HepG2 (cell line): ENCODE results near the gene SLC25A20. TPM values are rescaled to one million over a fixed set of nuclear protein-coding genes. Genes with fewer than 3 reads are reported as not detected.

Experiments used
- ATAC-seq: fragments of 200-7000 bp; cut with Tn5 transposase; 3 replicates; pipeline ENCODE4 v1.9.1; 2020; ENCODE audit warnings: mild to moderate bottlenecking, moderate library complexity
- BruUV-seq: library from RNA; stranded (reverse); fragments of 400-500 nt; replicated peaks from 2 replicates; lab custom pipeline; 2021; lab: Mats Ljungman, UMichigan
- CTCF ChIA-PET: fragments of 300-600 bp; formaldehyde crosslinking; extraction: SDS; loops from one replicate; lab custom pipeline; 2021; ENCODE audit warnings: low total read pairs, inconsistent platforms, low intra/inter-chr PET ratio; lab: Yijun Ruan, JAX
- POLR2A ChIA-PET: fragments of 350-600 bp; sonication (Branson Sonifier 250); formaldehyde crosslinking; loops from one replicate; lab custom pipeline; 2020; ENCODE audit warnings: antibody characterized with exemption, inconsistent platforms; lab: Yijun Ruan, JAX
- DNase-seq: peaks from one replicate; pipeline ENCODE4 v3.0.0-alpha.2; 2015; ENCODE audit warnings: low spot score
- FAIRE-seq: peaks from 3 replicates; lab custom pipeline; 2011; peaks lifted over from hg19 to GRCh38; lab: Jason Lieb, UNC
- H2AFZ ChIP-seq: one replicate; pipeline ENCODE4 v1.6.1; 2011; ENCODE audit warnings: low read length, inconsistent platforms
- H3K27ac ChIP-seq: fragments of 300-600 bp; 3 replicates; pipeline ENCODE4 v1.8.0; 2011; ENCODE audit warnings: mixed run types, mild to moderate bottlenecking, mixed read lengths, low read length, inconsistent platforms; ENCODE audit not compliant: insufficient read depth; ENCODE audit errors: extremely low read length
- H3K27me3 ChIP-seq, 2 experiments: fragments of 200-600 bp in 1 of 2; 2 replicates in 1 of 2; 3 replicates in 1 of 2; pipeline versions ENCODE4 v1.6.0 to v1.8.0; 2011; ENCODE audit warnings: low read length in 2 of 2, mild to moderate bottlenecking in 2 of 2, moderate library complexity in 2 of 2, inconsistent platforms in 1 of 2; ENCODE audit not compliant: insufficient read depth in 2 of 2, control insufficient read depth in 1 of 2
- H3K36me3 ChIP-seq, 2 experiments: fragments of 200-600 bp in 1 of 2; replicated peaks in 1 of 2; 2 replicates in 1 of 2; 3 replicates in 1 of 2; pipeline versions ENCODE4 v1.5.1 to v1.8.0; 2011; ENCODE audit warnings: low read length in 2 of 2, inconsistent platforms in 1 of 2; ENCODE audit not compliant: insufficient read depth in 2 of 2, control insufficient read depth in 1 of 2
- H3K4me1 ChIP-seq: 2 replicates; pipeline ENCODE4 v1.5.1; 2012; ENCODE audit warnings: low read length, inconsistent platforms; ENCODE audit not compliant: insufficient read depth
- H3K4me2 ChIP-seq: 2 replicates; pipeline ENCODE4 v1.6.0; 2011; ENCODE audit warnings: low read depth, low read length, inconsistent platforms
- H3K4me3 ChIP-seq, 3 experiments: fragments of 200-600 bp in 1 of 3; sonication (generic), shearing (Covaris generic) in 1 of 3; replicated peaks in 1 of 3; 2 replicates each; pipeline ENCODE4 v1.5.1; 2011 to 2016; ENCODE audit warnings: low read length in 3 of 3, inconsistent platforms in 2 of 3, low read depth in 2 of 3, mild to moderate bottlenecking in 2 of 3, control low read depth in 1 of 3, mixed read lengths in 1 of 3; ENCODE audit not compliant: insufficient read depth in 1 of 3
- H3K79me2 ChIP-seq: one replicate; pipeline ENCODE4 v1.6.1; 2011; ENCODE audit warnings: low read length, inconsistent platforms; ENCODE audit not compliant: insufficient read depth
- H3K9ac ChIP-seq: 2 replicates; pipeline ENCODE4 v1.6.0; 2011; ENCODE audit warnings: mild to moderate bottlenecking, low read depth, low read length, inconsistent platforms; ENCODE audit not compliant: insufficient read depth
- H3K9me3 ChIP-seq: 2 replicates; pipeline ENCODE4 v1.5.1; 2012; ENCODE audit warnings: mild to moderate bottlenecking, low read length
- H4K20me1 ChIP-seq: 2 replicates; pipeline ENCODE4 v1.6.0; 2011; ENCODE audit warnings: inconsistent platforms, mild to moderate bottlenecking, low read length, moderate library complexity; ENCODE audit not compliant: insufficient read depth
- ARID3A ChIP-seq: IDR thresholded peaks from 2 replicates; pipeline ENCODE4 v1.6.1; 2012; ENCODE audit warnings: low read depth, low read length, improper control_type of control experiment
- ATAD3A ChIP-seq: sonication (generic); formaldehyde crosslinking; IDR thresholded peaks from 2 replicates; pipeline ENCODE4 v1.4.0; 2020; ENCODE audit warnings: missing genetic modification reagents
- CBFB ChIP-seq: sonication (generic); formaldehyde crosslinking; IDR thresholded peaks from 2 replicates; pipeline ENCODE4 v1.4.0; 2020; ENCODE audit warnings: missing genetic modification reagents
- CBX5 ChIP-seq: sonication (generic); formaldehyde crosslinking; IDR thresholded peaks from 2 replicates; pipeline ENCODE4 v1.4.0; 2020; ENCODE audit warnings: missing genetic modification reagents, borderline replicate concordance
- ELF4 ChIP-seq: sonication (generic); formaldehyde crosslinking; IDR thresholded peaks from 2 replicates; pipeline ENCODE4 v1.5.0; 2020; ENCODE audit warnings: missing genetic modification reagents, mild to moderate bottlenecking, moderate library complexity, borderline replicate concordance
- EP300 ChIP-seq, 3 experiments: sonication (generic) in 1 of 3; formaldehyde crosslinking in 1 of 3; IDR thresholded peaks; 2 replicates each; pipeline versions ENCODE4 v1.5.1 to v1.6.1; 2011 to 2020; ENCODE audit warnings: low read depth in 2 of 3, low read length in 2 of 3, borderline replicate concordance in 1 of 3, improper control_type of control experiment in 1 of 3, mild to moderate bottlenecking in 1 of 3, missing genetic modification reagents in 1 of 3, moderate library complexity in 1 of 3
- HNF4A ChIP-seq: sonication (generic); formaldehyde crosslinking; IDR thresholded peaks from 2 replicates; pipeline ENCODE4 v1.4.0; 2020; ENCODE audit warnings: missing genetic modification reagents
- HNF4G ChIP-seq, 2 experiments: sonication (generic) in 1 of 2; formaldehyde crosslinking in 1 of 2; IDR thresholded peaks; 2 replicates each; pipeline versions ENCODE4 v1.4.0 to v1.6.1; 2011 to 2020; ENCODE audit warnings: borderline replicate concordance in 2 of 2, low read depth in 2 of 2, mild to moderate bottlenecking in 2 of 2, low read length in 1 of 2, missing genetic modification reagents in 1 of 2, moderate library complexity in 1 of 2
- MAFF ChIP-seq: IDR thresholded peaks from 2 replicates; pipeline ENCODE4 v1.6.1; 2011; ENCODE audit warnings: low read depth, low read length, improper control_type of control experiment
- MAFK ChIP-seq, 2 experiments: IDR thresholded peaks in 1 of 2; conservative IDR thresholded peaks in 1 of 2; 2 replicates each; pipeline ENCODE4 v1.6.1; 2011; ENCODE audit warnings: improper control_type of control experiment in 2 of 2, low read length in 2 of 2
- NR0B2 ChIP-seq: sonication (generic); formaldehyde crosslinking; IDR thresholded peaks from 2 replicates; pipeline ENCODE4 v1.4.0; 2020; ENCODE audit warnings: mild to moderate bottlenecking, missing genetic modification reagents
- PCBP1 ChIP-seq: fragments of 200-400 bp; formaldehyde crosslinking; IDR thresholded peaks from 2 replicates; pipeline ENCODE4 v1.6.1; 2017; ENCODE audit warnings: mild to moderate bottlenecking, low read depth, low read length, borderline replicate concordance
- TEAD3 ChIP-seq: optimal IDR thresholded peaks from 2 replicates; pipeline ENCODE3; 2016; ENCODE audit warnings: borderline replicate concordance
- THAP11 ChIP-seq: IDR thresholded peaks from 2 replicates; pipeline ENCODE4 v1.6.1; 2016; ENCODE audit warnings: missing biosample characterization, missing genetic modification reagents
- ZBTB37 ChIP-seq: sonication (generic); formaldehyde crosslinking; IDR thresholded peaks from 2 replicates; pipeline ENCODE4 v1.4.0; 2020; ENCODE audit warnings: mild to moderate bottlenecking, missing genetic modification reagents
- ZNF232 ChIP-seq: sonication (generic); formaldehyde crosslinking; IDR thresholded peaks from 2 replicates; pipeline ENCODE4 v1.4.0; 2020; ENCODE audit warnings: missing genetic modification reagents, borderline replicate concordance
- WGBS: methylation state at CpG from one replicate; pipeline ENCODE4 v1.1.6; 2017; ENCODE audit warnings: low lambda C conversion rate; 5-methylcytosine and 5-hydroxymethylcytosine counted together
- in situ Hi-C: cut with HindIII; loops from 2 replicates; pipeline ENCODE4 v1.10.0; 2017; ENCODE audit warnings: low pct_unique_long_range_greater_than_20kb; ENCODE audit not compliant: extremely low pct_ligation_motif_present
- intact Hi-C: fragments of 100-400 bp; cut with micrococcal nuclease; formaldehyde crosslinking; loops from one replicate; pipeline ENCODE4 v1.10.0; 2022; ENCODE audit not compliant: unreplicated experiment
- polyA plus RNA-seq, 8 experiments: library from polyadenylated mRNA; depleted of rRNA in 3 of 8; stranded (reverse) in 7 of 8; unstranded in 1 of 8; fragments of >200 nt; fragmentation: Illumina TruSeq in 4 of 8; extraction: Trizol in 4 of 8; gene quantifications; 2 replicates each; pipeline versions ENCODE4 v1.2.1 to v1.2.3, GENCODE V29; 2011 to 2016; ENCODE audit warnings: low read depth in 4 of 8, missing spikeins in 1 of 8, mixed read lengths in 1 of 8; ENCODE audit not compliant: insufficient read depth in 1 of 8
- total RNA-seq, 5 experiments: library from RNA; depleted of rRNA; stranded (reverse); fragments of >200 nt; fragmentation: Illumina TruSeq; extraction: Trizol; gene quantifications; 2 replicates each; pipeline ENCODE4 v1.2.3, GENCODE V29; 2016; ENCODE audit warnings: low read depth in 1 of 5
- TF ChIP-seq, protein P1 (sequence below): fragments of 450-650 bp; IDR thresholded peaks from 2 replicates; pipeline ENCODE4 v1.6.1; 2017; ENCODE audit warnings: mild to moderate bottlenecking

SLC25A20 gene
- total and polyA plus RNA-seq, 2 of the 13 experiments (the other 11 are each of a cell fraction or from before 2014, with no cell fraction given): 21.1 to 26.6 TPM

DNA sequence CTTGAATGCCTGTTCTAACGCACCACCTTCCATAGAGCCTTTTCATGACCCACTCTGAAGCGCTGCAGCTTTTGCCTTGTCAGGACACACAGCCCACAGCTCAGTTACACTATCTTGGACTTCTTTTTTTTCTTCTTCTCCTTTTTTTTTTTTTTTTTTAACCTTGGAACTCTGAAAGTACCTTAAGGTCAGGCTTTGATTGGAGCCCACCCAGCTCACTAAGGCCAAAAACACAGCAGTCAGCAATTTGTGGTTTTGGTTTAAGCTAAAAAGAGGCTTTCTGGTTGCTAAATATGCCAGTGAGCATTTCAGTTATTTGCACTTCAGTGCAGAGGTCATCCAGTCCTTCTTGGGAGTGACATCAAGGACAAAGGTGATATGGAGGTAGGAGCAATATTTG lies 1.7 kb downstream of the SLC25A20 start:
- no peaks in the 10 kb centered on the region for H3K36me3 ChIP-seq
- BruUV-seq: no TSS peak
- FAIRE-seq (no peak), DNase-seq (peak; percentile 78), ATAC-seq (no peak)
- peaks cover 43% of the 10 kb centered on the region for H3K4me1 ChIP-seq
- H3K27me3 ChIP-seq: no peaks in the 10 kb centered on the region
- no peaks in the 10 kb centered on the region for H3K9me3 ChIP-seq
- in situ Hi-C loops: no loop called here
- peak overlapping the region; percentile 78 for H3K27ac ChIP-seq
- no peaks in the 10 kb centered on the region for H4K20me1 ChIP-seq
- ChIA-PET POLR2A (interaction anchor here (0.6 to 4.5 kb wide), 20 partner anchors 10 to 1002 kb away, joined by 3 to 39 read pairs (median 4); partner anchors contain the start of genes ARIH2, CELSR3, PRKAR2A and RHOA), CTCF (no interaction called here)
- H3K4me3 ChIP-seq: peak overlapping the region in 1 of 3 experiments; percentile 52; a peak in 2 of 6 replicates
- no peak overlapping the region for H2AFZ ChIP-seq
- peak overlapping the region; percentile 99 for H3K4me2 ChIP-seq
- peak overlapping the region; percentile 60 for H3K9ac ChIP-seq
- intact Hi-C loops: loop anchor here (1.0 kb wide), 2 partner anchors 41 to 50 kb away; partner anchors contain the start of gene PRKAR2A
- WGBS: 10% methylated on average over 2 of the region's 2 CpGs
- no peaks in the 10 kb centered on the region for H3K79me2 ChIP-seq
- TF ChIP-seq HNF4A (peak; percentile 32; the same call in 1 of the 2 replicates), ATAD3A (CRISPR knock-in tag) (no peak), TEAD3 (CRISPR knock-in tag) (peak; percentile 28), ELF4 (no peak), ARID3A (no peak), HNF4G (IDR thresholded peaks at IDR 0.05; ENCODE audit: borderline replicate concordance, low read depth, low read length) (peak; percentile 53; the same call in 1 of the 2 replicates), HNF4G (CRISPR knock-in tag; IDR thresholded peaks at IDR 0.05; ENCODE audit: borderline replicate concordance, low read depth) (no peak), NR0B2 (no peak), CBFB (CRISPR knock-in tag) (0 out of 2 replicates have a peak, but pooled peaks have one; percentile 15), ZNF232 (CRISPR knock-in tag) (no peak), ZBTB37 (0 out of 2 replicates have a peak, but pooled peaks have one; percentile 48), EP300 (IDR thresholded peaks at IDR 0.05; ENCODE audit: low read depth in 2 of 2, low read length in 2 of 2) (peak in 1 of 2 experiments; percentile 42; a peak in 1 of 4 replicates), EP300 (CRISPR knock-in tag; IDR thresholded peaks at IDR 0.05; ENCODE audit: borderline replicate concordance) (no peak), MAFF (peak; percentile 99), THAP11 (CRISPR knock-in tag) (0 out of 2 replicates have a peak, but pooled peaks have one; percentile 24), PCBP1 (no peak), MAFK (conservative IDR thresholded peaks at IDR 0.05 in 1 of 2, IDR thresholded peaks at IDR 0.05 in 1 of 2; ENCODE audit: low read length in 2 of 2) (peak; percentile 99 to 100), CBX5 (CRISPR knock-in tag) (no peak)
- TF ChIP-seq, protein P1, sequence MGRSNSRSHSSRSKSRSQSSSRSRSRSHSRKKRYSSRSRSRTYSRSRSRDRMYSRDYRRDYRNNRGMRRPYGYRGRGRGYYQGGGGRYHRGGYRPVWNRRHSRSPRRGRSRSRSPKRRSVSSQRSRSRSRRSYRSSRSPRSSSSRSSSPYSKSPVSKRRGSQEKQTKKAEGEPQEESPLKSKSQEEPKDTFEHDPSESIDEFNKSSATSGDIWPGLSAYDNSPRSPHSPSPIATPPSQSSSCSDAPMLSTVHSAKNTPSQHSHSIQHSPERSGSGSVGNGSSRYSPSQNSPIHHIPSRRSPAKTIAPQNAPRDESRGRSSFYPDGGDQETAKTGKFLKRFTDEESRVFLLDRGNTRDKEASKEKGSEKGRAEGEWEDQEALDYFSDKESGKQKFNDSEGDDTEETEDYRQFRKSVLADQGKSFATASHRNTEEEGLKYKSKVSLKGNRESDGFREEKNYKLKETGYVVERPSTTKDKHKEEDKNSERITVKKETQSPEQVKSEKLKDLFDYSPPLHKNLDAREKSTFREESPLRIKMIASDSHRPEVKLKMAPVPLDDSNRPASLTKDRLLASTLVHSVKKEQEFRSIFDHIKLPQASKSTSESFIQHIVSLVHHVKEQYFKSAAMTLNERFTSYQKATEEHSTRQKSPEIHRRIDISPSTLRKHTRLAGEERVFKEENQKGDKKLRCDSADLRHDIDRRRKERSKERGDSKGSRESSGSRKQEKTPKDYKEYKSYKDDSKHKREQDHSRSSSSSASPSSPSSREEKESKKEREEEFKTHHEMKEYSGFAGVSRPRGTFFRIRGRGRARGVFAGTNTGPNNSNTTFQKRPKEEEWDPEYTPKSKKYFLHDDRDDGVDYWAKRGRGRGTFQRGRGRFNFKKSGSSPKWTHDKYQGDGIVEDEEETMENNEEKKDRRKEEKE: no peak
